22Rv1 (cell line): ENCODE measurements around the gene PPDPF.

Experiments used
- H3K27ac ChIP-seq: fragments of 450-650 bp; 2 replicates; pipeline ENCODE4 v1.5.1; 2017
- ZFX ChIP-seq: fragments of 450-650 bp; IDR thresholded peaks from 2 replicates; pipeline ENCODE4 v1.6.1; 2017; ENCODE audit warnings: antibody characterized with exemption, borderline replicate concordance
- TF ChIP-seq, protein P1 (sequence below): fragments of 450-650 bp; IDR thresholded peaks from 2 replicates; pipeline ENCODE4 v1.5.1; 2017; ENCODE audit warnings: mild to moderate bottlenecking

The PPDPF gene

DNA sequence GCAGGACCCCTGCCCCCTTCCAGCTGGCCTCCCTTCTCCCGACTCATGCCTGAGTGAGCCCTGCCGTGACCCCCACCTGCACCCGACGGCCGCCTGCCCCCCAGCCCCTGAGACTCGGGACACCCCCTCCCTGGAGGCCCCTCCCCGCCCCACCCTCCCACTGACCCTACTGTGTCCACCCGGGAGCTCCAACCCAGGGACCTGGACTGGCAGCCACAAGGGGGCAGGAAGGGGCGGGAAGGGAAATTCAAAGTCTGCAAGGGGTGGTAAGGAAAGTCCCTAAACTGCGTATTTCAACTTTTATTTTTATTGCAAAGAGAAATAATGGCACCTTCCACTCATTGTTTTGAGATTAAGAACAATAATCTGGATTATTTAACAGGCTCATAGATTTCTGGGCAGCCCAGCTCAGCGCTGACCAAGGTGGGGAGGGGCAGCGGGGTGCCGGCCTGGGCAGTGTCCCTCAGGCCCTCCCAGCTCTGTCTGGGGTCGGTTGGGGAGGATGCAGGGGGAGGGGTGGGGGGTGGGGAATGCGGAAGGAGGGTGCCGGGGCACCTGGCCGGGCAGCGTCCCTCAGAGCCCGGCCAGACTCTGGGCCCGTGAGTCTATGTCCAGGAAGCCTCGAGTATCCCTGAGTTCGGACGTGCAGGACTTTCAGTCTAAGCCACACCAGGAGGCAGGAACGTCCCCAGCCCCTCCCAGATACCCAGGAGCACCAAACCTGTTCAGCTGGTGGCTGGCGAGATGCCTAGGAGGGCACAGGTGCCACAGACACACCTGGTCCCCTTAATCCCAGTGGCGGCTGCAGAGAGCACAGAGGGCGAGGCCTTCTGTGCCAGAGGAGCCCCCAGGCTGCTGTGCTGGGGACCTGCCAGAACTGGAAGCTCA lies 17.9 kb downstream of the PPDPF start:
- TF ChIP-seq, protein P1, sequence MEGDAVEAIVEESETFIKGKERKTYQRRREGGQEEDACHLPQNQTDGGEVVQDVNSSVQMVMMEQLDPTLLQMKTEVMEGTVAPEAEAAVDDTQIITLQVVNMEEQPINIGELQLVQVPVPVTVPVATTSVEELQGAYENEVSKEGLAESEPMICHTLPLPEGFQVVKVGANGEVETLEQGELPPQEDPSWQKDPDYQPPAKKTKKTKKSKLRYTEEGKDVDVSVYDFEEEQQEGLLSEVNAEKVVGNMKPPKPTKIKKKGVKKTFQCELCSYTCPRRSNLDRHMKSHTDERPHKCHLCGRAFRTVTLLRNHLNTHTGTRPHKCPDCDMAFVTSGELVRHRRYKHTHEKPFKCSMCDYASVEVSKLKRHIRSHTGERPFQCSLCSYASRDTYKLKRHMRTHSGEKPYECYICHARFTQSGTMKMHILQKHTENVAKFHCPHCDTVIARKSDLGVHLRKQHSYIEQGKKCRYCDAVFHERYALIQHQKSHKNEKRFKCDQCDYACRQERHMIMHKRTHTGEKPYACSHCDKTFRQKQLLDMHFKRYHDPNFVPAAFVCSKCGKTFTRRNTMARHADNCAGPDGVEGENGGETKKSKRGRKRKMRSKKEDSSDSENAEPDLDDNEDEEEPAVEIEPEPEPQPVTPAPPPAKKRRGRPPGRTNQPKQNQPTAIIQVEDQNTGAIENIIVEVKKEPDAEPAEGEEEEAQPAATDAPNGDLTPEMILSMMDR: peak; percentile 53
- no peak for TF ChIP-seq ZFX
- H3K27ac ChIP-seq: peak overlapping the region; percentile 64

DNA sequence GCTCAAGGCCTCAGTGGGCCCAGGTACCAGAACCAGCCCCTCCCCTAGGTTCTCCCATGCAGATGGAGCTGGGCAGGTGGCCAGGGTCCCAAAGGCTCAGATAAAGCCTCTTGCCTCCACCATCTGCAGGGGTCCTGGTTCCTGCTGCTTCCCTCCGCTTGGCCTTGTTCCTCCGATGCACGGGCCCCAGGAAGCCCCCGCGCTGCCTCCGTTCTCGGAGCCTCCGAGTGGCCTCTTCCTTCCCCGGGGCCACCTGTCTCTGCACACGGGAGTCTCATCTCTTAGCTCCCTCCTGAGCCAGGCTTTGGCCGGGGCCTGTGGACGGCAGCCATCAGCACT lies 18.5 kb downstream of the PPDPF start:
- H3K27ac ChIP-seq: peak overlapping the region; percentile 64
- no peak for TF ChIP-seq ZFX
- TF ChIP-seq, protein P1: no peak

DNA sequence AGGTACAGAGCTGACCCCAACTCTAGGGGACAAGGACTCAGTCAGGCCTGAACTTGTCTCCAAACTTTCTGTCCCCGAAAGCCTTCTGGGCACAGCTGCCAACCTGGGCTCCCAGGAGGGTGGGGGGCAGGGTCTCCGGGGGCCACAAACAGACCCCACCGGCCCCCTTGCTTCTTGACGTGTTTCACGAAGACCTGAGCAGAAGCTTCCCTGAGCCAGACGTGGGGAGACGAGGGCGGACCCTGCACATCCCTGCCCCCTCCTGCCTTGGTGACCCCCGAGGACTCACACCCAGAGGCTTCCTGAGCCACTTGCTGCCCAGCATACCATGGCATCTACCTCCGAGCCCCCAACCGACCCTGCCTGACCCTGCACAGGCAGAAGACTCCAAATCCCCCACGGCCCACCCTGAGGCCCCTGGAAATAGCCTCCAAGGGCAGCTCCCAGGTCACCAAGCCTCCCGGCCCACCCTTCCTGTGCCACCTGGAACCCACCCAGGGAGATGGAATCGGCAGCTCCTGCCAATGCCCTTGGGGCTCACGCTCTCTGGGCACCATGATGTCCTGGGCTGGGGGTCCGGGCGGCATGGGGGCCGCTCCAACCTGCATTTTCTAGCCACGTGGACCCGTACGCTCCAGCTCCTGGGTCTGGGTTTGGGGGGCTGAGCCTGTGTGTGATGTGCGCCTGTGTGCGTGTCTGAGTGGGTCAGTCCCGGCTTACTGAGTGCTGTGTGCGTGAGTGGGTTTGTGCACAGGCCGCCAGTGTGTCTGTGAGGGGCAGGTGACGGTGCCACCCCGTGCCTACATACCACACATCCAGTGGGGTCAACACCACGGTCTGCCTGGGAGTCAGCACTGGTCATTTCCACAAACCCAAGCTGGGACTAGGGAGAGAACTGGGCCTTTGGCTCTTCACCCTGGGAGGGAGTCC lies 19.1 kb downstream of the PPDPF start:
- TF ChIP-seq ZFX: no peak
- TF ChIP-seq, protein P1: no peak
- peak overlapping the region; percentile 64 for H3K27ac ChIP-seq

DNA sequence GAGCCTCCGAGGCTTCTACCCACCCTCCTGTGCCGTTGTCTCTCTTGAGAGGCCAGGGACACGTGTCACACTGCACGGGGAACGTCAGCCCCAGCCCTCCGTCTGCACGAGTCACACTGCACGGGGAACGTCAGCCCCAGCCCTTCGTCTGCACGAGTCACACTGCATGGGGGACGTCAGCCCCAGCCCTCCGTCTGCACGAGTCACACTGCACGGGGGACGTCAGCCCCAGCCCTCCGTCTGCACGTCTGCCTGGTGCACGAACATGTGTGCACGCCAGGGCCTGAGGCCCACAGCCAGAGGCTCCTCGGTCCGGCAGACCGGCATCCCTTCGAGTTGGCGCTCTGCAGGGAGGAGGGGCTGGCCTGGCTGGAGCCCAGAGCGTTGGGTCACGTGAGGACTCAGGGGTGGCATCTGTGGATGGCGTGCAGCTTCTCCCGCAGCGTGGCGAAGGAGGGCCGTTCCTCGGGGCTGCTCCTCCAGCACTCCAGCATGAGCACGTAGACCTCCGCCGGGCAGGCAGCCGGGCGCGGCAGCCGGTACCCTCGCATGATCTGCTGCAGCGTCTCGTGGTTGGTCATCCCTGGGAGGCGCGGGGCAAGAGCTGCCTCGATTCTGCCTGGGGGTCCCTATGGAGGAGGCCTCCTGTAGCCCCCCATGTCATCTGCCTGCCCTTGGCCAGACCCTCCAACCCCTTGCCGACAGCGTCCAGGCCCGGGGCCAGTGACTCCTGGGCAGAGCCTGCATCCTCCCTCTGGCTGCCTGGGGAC lies 20.0 kb downstream of the PPDPF start:
- H3K27ac ChIP-seq: no peak overlapping the region
- TF ChIP-seq ZFX: no peak
- TF ChIP-seq, protein P1: no peak

DNA sequence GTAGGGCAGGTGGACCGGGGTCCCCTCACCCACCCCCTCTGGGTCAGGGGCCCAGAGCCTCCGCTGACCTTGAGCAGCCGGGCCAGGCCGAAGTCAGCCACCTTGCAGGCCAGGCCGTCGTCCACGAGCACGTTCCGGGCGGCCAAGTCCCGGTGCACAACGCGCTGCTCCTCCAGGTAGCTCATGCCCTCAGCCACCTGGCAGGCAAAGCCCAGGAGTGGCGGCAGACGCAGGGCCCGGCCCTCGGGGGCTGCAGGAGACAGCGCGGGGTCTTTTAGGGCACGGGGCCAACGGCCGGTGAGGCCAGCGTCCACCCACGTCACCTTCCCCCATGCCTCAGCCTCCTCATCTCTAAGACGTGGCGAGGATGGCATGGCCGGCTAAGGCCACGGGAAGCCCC lies 20.8 kb downstream of the PPDPF start:
- peak overlapping the region; percentile 66 for H3K27ac ChIP-seq
- TF ChIP-seq ZFX: no peak
- TF ChIP-seq, protein P1: no peak

DNA sequence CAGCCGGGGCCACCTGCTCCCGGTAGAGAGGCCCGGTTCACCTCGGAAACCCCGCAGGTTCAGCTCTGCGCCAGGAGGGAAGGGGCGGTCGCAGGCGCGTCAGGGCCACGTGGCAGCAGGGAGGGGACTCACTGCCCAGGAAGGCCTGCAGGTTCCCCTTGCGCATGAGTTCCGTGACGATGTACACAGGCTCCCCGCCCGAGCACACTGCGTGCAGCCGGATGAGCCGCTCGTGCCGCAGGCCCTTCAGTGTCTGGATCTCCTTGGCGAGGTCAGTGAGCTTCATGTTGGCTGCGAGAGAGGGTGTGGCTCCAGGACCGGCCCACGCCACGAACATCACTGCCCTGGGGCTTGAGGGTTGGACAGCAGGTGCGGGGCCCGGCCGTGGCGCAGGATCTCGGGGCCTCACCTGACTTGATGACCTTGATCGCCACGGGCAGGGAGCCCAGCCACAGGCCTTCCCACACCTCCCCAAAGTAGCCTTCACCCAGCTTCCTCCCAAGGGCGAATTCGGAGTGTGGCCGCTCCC lies 21.5 kb downstream of the PPDPF start:
- no peak for TF ChIP-seq ZFX
- TF ChIP-seq, protein P1: no peak

More for the DNA sequence above, 21.5 kb downstream of the PPDPF start:
- H3K27ac ChIP-seq: peak overlapping the region; percentile 66
